Spleen (tissue), 11 donors: Measurements from ENCODE around the gene MYADM. TPM values are rescaled to one million over a fixed set of nuclear protein-coding genes. Genes with fewer than 3 reads are reported as not detected.

Experiments
- DNase-seq: peaks from one replicate; pipeline ENCODE4 v3.0.0-alpha.2; 2020
- H3K27ac ChIP-seq, 8 donors: fragments of 200-600 bp; sonication (generic) in 7 of 8; 1 replicate in 4 of 8; 2 replicates in 4 of 8; pipeline versions ENCODE4 v1.5.0 to v1.8.0; 2016 to 2021; ENCODE audit warnings: inconsistent platforms in 4 of 8, mild to moderate bottlenecking in 4 of 8, moderate library complexity in 1 of 8
- H3K27me3 ChIP-seq, 7 donors: fragments of 200-600 bp; sonication (generic) in 6 of 7; replicated peaks in 1 of 7; 1 replicate in 4 of 7; 2 replicates in 3 of 7; pipeline versions ENCODE4 v1.5.0 to v1.8.0; 2016 to 2021; ENCODE audit warnings: inconsistent platforms in 3 of 7, mild to moderate bottlenecking in 1 of 7
- H3K36me3 ChIP-seq, 6 donors: fragments of 200-600 bp; sonication (generic) in 5 of 6; 1 replicate in 4 of 6; 2 replicates in 2 of 6; pipeline versions ENCODE4 v1.5.0 to v1.8.0; 2016 to 2021; ENCODE audit warnings: inconsistent platforms in 2 of 6
- H3K4me1 ChIP-seq, 6 donors: fragments of 200-600 bp; sonication (generic) in 5 of 6; 1 replicate in 3 of 6; 2 replicates in 3 of 6; pipeline versions ENCODE4 v1.5.0 to v1.8.0; 2016 to 2021; ENCODE audit warnings: inconsistent platforms in 3 of 6
- H3K4me3 ChIP-seq, 8 donors: fragments of 200-600 bp; sonication (generic) in 7 of 8; 1 replicate in 4 of 8; 2 replicates in 4 of 8; pipeline versions ENCODE4 v1.5.0 to v1.8.0; 2016 to 2021; ENCODE audit warnings: inconsistent platforms in 4 of 8, mild to moderate bottlenecking in 4 of 8, moderate library complexity in 2 of 8
- H3K9me3 ChIP-seq, 8 donors: fragments of 200-600 bp; sonication (generic) in 7 of 8; 1 replicate in 4 of 8; 2 replicates in 4 of 8; pipeline versions ENCODE4 v1.5.0 to v1.8.0; 2016 to 2021; ENCODE audit warnings: inconsistent platforms in 4 of 8
- POLR2A ChIP-seq, 3 donors: fragments of 450-650 bp; IDR thresholded peaks; one replicate each; pipeline ENCODE4 v1.5.1; 2017; ENCODE audit warnings: antibody characterized with exemption in 3 of 3, mild to moderate bottlenecking in 1 of 3
- POLR2AphosphoS5 ChIP-seq, 3 donors: sonication (generic); formaldehyde crosslinking; IDR thresholded peaks; one replicate each; pipeline ENCODE4 v1.5.1; 2017; ENCODE audit warnings: antibody characterized with exemption in 3 of 3
- WGBS, 5 donors: extraction: QIAGEN DNeasy Blood & Tissue Kit in 3 of 5; methylation state at CpG; one replicate each; pipeline versions ENCODE4 v1.1.5 to v1.1.7; 2013 to 2018; 5-methylcytosine and 5-hydroxymethylcytosine counted together
- intact Hi-C: fragments of 100-400 bp; cut with DNase I; formaldehyde crosslinking; loops from one replicate; pipeline ENCODE4 v1.15.0; 2023; ENCODE audit warnings: low total_unique reads
- polyA plus RNA-seq, 3 donors: library from polyadenylated mRNA; stranded (reverse); fragments of 200-250 nt; gene quantifications; one replicate each; pipeline ENCODE4 v1.2.1, GENCODE V29; 2013
- total RNA-seq, 7 donors: library from RNA; depleted of rRNA in 3 of 7; stranded (reverse); fragments of >200 nt in 3 of 7; fragmentation: NEBNext Ultra II Directional in 4 of 7; extraction: Animal tissue kit (Norgen Biotek cat#: 25700) in 4 of 7; gene quantifications; one replicate each; pipeline versions ENCODE4 v1.1.0 to v1.2.1, GENCODE V29; 2016 to 2021
- TF ChIP-seq, protein P1 (sequence below), 11 experiments: fragments of 200-600 bp in 7 of 11; fragments of 450-650 bp in 4 of 11; sonication (generic) in 4 of 11; IDR thresholded peaks in 8 of 11; conservative IDR thresholded peaks in 3 of 11; 1 replicate in 7 of 11; 2 replicates in 4 of 11; pipeline versions ENCODE4 v1.4.0 to v1.8.0; 2016 to 2021; ENCODE audit warnings: antibody characterized with exemption in 11 of 11, inconsistent platforms in 4 of 11, mild to moderate bottlenecking in 1 of 11
- donor health status: healthy with polysubstance abuse.
- donor health status: DM: no; HTN: no; CAD: no; lungs with moderate emphysema.
- donor health status: DM: no; HTN: no; CAD: no.
- donor health status: Bipolar disorder and iron deficiency.
- donor health status: healthy.
- donor health status: DM: no; HTN: no; CAD: no.
- donor health status: DM: yes; HTN: yes; CAD: no.

The MYADM gene
- total and polyA plus RNA-seq, 10 donors = 9.1 to 146 (median 50.8) TPM

DNA sequence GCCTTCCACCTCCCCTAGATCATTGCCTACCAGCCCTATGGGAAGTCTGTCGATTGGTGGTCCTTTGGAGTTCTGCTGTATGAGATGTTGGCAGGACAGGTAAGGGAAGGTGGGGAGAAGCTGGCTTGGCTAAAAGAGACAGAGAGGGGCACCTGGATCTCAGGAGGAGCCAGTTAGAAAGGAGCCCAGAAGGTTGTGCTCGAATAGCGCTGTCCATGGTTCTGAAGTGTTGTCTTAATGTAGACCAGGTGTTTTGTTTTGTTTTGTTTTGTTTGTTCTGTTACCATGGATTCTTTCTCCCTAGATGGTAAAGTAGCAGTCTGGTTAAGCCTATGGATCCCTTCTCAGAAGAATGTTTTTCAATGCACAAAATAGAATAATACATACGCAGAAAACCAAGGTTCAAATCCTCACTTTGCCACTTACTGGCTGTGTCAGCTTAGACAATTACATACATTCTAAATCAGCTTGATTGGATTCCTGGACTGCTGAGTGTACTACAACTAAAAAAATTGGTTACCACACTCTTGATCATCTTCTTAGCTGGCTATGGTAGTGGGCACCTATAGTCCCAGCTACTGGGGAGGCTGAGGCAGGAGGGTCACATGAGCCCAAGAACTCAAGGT is 35.5 kb downstream of the MYADM start:
- H3K27ac ChIP-seq = no peak overlapping the region
- H3K36me3 ChIP-seq = no peaks in the 10 kb centered on the region
- WGBS, 5 donors = 43 to 57% (median 50%) methylated on average over 4 of the region's 4 CpGs
- intact Hi-C loops = loop anchor here (10.0 kb wide), 1 partner anchor 122 kb away; no protein-coding TSS in a partner anchor
- H3K9me3 ChIP-seq = peaks cover 0 to 8% (median 0%) of the 10 kb centered on the region in 8 donors
- no peak for DNase-seq
- peaks cover 0 to 99% (median 25%) of the 10 kb centered on the region in 7 donors for H3K27me3 ChIP-seq
- TF ChIP-seq POLR2AphosphoS5 (IDR thresholded peaks at IDR 0.05) = no peak
- TF ChIP-seq, protein P1, sequence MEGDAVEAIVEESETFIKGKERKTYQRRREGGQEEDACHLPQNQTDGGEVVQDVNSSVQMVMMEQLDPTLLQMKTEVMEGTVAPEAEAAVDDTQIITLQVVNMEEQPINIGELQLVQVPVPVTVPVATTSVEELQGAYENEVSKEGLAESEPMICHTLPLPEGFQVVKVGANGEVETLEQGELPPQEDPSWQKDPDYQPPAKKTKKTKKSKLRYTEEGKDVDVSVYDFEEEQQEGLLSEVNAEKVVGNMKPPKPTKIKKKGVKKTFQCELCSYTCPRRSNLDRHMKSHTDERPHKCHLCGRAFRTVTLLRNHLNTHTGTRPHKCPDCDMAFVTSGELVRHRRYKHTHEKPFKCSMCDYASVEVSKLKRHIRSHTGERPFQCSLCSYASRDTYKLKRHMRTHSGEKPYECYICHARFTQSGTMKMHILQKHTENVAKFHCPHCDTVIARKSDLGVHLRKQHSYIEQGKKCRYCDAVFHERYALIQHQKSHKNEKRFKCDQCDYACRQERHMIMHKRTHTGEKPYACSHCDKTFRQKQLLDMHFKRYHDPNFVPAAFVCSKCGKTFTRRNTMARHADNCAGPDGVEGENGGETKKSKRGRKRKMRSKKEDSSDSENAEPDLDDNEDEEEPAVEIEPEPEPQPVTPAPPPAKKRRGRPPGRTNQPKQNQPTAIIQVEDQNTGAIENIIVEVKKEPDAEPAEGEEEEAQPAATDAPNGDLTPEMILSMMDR (IDR thresholded peaks at IDR 0.05 in 8 of 11, conservative IDR thresholded peaks at IDR 0.05 in 3 of 11) = no peak
- TF ChIP-seq POLR2A (IDR thresholded peaks at IDR 0.05) = no peak
- H3K4me3 ChIP-seq = no peak overlapping the region
- peaks cover 0 to 23% (median 14%) of the 10 kb centered on the region in 6 donors for H3K4me1 ChIP-seq

GRCh38 chr19:53904909-53905308 is 37.2 kb downstream of the MYADM start:
- intact Hi-C loops = loop anchor here (10.0 kb wide), 1 partner anchor 120 kb away; no protein-coding TSS in a partner anchor
- peaks cover 0 to 99% (median 37%) of the 10 kb centered on the region in 7 donors for H3K27me3 ChIP-seq

DNA sequence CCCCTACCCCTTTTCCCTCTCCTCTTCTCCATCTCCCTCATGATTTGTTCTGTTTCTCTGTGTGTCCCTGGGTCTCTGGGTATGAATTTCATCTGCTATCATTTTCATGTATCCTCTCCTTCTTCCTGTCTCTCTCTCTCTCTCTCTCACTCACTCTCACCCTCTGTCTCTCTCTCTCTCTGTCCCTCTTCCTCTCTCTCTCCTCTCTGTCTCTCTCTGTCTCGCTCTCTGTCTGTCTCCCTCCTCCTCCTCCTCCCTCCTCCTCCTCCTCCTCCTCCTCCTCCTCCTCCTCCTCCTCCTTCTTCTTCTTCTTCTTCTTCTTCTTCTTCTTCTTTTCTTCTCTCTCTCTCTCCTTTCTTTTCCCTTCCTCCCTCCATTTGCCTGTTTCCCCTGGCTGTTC is 38.1 kb downstream of the MYADM start:
- peaks cover 0 to 4% (median 0%) of the 10 kb centered on the region in 8 donors for H3K9me3 ChIP-seq
- intact Hi-C loops = loop anchor here (10.0 kb wide), 1 partner anchor 119 kb away; no protein-coding TSS in a partner anchor
- DNase-seq = no peak
- TF ChIP-seq POLR2AphosphoS5 (IDR thresholded peaks at IDR 0.05) (no peak), POLR2A (IDR thresholded peaks at IDR 0.05) (no peak)
- TF ChIP-seq, protein P1 (IDR thresholded peaks at IDR 0.05 in 8 of 11, conservative IDR thresholded peaks at IDR 0.05 in 3 of 11) = no peak
- H3K36me3 ChIP-seq = no peaks in the 10 kb centered on the region
- H3K4me3 ChIP-seq = no peak overlapping the region
- no peak overlapping the region for H3K27ac ChIP-seq
- H3K4me1 ChIP-seq = peaks cover 0 to 33% (median 22%) of the 10 kb centered on the region in 6 donors
- H3K27me3 ChIP-seq = peaks cover 0 to 99% (median 45%) of the 10 kb centered on the region in 7 donors
- WGBS, 5 donors = 53 to 82% (median 64%) methylated on average over 1 of the region's 1 CpG

More at GRCh38 chr19:53904909-53905308, 37.2 kb downstream of the MYADM start:
- Histone ChIP-seq H3K4me3 (no peak overlapping the region), H3K36me3 (no peaks in the 10 kb centered on the region), H3K27ac (no peak overlapping the region), H3K4me1 (peaks cover 0 to 33% (median 22%) of the 10 kb centered on the region in 6 donors), H3K9me3 (peaks cover 0 to 6% (median 0%) of the 10 kb centered on the region in 8 donors)
- WGBS, 5 donors = 28 to 38% (median 34%) methylated on average over 3 of the region's 3 CpGs
- no peak for DNase-seq
- TF ChIP-seq POLR2A (IDR thresholded peaks at IDR 0.05) = no peak
- TF ChIP-seq, protein P1 (IDR thresholded peaks at IDR 0.05 in 8 of 11, conservative IDR thresholded peaks at IDR 0.05 in 3 of 11) = no peak
